Middle frontal gyrus (tissue), 1 donor: ENCODE measurements around the gene PPTC7.
"Not testable (repeated sequence)": the region's sequence is repeated elsewhere in the genome, so short reads cannot be mapped to it uniquely, and the experiment has no call there.

Experiments
- DNase-seq: peaks from one replicate; pipeline ENCODE4 v3.0.0-alpha.2; 2015; ENCODE audit warnings: low spot score; ENCODE audit errors: extremely low spot score

Gene PPTC7

DNA sequence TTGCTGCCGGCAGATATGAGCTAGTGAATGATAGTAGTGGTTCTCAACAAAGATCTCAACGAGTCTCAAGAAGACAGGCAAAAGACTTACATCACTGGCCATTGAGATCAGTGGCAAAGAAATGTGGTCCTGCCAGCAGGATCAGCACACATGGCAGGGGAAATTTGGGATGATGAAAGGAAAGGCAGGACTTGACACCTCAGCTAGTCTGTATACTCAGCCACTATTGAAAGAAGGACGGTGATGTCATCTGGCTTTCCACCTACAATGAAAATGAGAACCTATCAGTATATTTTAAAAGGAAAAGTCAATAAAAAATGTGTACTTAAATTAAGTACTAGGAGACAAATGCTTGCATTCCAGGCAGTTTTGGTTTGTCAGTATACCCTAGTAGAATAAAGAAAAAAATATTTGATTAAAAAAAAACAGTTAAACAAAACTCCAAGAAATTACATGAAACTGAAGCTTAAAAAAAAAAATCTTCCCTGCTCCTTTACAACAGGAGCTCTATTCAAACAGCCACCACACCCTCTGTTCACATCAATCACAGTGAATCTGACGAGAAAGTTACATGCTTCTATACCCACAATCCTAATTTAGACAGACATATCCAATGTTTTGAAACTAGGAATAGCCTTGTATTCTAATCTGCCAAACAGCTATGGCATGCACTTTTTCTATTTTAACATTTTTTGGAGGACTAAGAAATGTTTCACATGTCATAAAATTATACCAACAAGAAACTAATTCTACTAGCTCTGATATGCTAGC is 46.1 kb downstream of the PPTC7 start:
- no peak for DNase-seq

GRCh38 chr12:110534811-110535210 is 48.3 kb downstream of the PPTC7 start:
- no peak for DNase-seq

GRCh38 chr12:110533607-110534006 is 49.5 kb downstream of the PPTC7 start:
- no peak for DNase-seq

GRCh38 chr12:110532644-110533043 is 50.5 kb downstream of the PPTC7 start:
- no peak for DNase-seq

- DNase-seq, result no peak
These were observed 51.3 kb downstream of the PPTC7 start for GRCh38 chr12:110531741-110532333.

DNA sequence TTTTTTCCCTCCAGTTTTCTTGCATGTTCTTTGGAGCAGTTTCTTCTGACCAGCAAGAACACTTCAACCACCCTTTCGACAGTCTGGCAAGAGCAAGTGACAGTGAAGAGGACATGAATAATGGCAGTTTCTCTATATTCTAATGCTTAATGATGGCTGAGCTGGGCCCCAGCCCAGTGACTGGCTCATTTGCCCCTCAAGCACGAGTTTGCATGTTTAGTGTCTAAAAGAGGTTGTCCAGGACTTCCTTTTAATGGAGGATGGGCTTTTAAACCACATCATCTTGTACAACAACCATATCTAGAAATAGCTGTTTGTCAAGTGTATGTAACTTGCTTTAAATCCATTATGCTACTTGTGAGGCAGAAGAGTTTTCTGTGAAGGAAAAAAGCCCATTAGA is 52.6 kb downstream of the PPTC7 start:
- DNase-seq, result no peak

DNA sequence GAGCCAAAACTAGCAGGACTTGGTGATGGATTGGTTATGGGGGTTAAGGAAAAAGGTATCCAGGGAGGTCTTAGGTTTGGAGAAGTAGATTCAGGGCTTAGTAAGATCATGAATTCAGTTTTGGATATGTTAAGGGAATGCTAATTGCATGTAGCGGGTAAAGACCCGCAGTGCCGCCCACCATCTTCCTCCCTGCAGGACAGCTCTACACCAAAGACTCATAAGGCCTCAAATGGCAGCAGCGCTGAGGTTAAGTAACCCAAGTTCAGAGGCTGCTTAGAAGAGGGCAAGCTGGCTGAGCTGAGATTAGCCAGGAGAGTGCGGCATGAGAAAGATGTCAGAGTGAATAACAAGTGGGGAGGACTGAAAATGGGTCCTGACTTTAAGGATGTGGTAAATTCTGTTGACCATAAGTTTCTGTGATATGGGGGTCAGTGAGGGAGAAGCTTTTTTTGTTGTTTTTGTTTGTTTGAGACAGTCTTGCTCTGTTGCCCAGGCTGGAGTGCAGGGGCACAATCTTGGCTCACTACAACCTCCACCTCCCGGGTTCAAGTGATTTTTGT is 54.8 kb downstream of the PPTC7 start:
- no peak for DNase-seq

DNA sequence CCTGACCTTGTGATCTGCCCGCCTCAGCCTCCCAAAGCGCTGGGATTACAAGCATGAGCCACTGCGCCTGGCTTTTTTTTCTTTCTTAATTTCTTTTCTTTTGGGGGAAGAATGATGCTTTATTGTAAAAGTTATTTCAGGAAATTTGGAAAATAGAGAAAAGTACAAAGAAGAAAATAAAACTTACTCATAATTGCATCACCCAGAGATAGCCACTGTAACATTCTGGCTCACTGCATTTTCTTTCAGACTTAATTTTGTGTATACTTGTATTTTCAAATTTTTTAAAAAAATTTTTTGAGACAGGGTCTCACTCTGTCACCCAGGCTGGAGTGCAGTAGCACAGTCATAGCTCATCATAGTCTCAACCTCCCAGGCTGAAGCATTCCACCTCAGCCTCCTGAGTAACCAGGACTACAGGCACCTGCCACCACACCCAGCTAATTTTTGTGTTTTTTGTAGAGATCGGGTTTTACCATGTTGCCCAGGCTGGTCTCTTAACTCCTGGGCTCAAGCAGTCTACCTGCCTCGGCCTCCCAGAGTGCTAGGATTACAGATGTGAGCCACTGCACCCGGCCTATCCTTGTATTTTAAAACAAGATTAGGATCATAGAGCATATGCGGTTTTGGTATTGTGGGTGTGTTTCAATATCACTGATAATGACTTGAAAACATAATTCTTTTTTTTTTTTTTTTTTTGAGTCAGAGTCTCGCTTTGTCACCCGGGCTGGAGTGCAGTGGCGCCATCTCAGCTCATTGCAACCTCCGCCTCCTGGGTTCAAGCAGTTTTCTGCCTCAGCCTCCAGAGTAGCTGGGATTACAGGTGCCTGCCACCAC is 62.0 kb downstream of the PPTC7 start:
- not testable (repeated sequence) for DNase-seq

DNA sequence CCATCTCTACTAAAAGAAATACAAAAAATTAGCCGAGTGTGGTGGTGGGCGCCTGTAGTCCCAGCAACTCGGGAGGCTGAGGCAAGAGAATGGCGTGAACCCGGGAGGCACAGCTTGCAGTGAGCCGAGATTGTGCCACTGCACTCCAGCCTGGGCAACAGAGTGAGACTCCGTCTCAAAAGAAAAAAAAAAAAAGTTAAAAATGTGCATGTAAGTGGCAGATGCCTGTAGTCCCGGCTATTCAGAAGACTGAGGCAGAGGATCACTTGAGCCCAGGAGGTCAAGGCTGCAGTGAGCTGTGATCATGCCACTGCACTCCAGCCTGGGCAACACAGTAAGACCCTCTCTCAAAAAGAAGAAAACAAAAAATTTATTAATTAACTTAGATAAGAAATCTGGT is 65.1 kb downstream of the PPTC7 start:
- DNase-seq, result not testable (repeated sequence)

- no peak for DNase-seq
These were observed 66.1 kb downstream of the PPTC7 start for GRCh38 chr12:110516995-110517394.

DNA sequence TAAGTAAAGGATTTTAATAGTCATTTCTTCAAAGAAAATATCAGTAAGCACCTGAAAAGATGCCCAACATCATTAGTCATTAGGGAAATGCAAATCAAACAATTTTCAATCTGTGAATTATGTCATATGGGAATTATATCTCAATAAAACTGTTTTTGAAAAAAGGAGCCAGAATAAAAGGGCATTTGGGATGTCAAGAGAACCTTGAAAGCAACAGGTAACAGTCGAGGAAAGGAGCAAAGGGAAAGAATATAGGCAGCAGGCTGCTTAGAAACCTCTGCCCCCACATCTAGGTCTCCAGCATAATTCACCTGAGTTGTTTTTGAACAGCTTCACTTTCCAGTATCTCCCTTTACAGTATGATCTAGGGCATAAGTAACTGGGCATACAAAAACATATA is 68.8 kb downstream of the PPTC7 start:
- DNase-seq, result no peak

DNA sequence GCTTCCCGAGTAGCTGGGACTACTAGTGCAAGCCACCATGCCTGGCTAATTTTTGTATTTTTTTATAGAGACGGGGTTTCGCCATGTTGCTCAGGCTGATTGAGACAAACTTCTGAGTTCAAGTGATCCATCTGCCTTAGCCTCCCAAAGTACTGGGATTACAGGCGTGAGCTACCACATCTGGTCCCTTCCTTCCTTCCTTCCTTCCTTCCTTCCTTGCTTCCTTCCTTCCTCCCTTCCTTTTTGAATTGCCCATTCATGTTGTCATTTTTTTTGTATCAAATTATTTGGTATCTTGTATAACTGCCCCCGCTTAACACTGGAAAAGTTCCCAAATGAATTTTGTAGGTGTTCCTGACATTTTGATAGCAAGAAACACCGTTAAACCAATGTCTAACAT is 69.3 kb downstream of the PPTC7 start:
- DNase-seq, result no peak

- no peak for DNase-seq
These were observed 75.0 kb downstream of the PPTC7 start for GRCh38 chr12:110508071-110508586.

- DNase-seq, result no peak
These were observed 77.8 kb downstream of the PPTC7 start for GRCh38 chr12:110505332-110505731.

DNA sequence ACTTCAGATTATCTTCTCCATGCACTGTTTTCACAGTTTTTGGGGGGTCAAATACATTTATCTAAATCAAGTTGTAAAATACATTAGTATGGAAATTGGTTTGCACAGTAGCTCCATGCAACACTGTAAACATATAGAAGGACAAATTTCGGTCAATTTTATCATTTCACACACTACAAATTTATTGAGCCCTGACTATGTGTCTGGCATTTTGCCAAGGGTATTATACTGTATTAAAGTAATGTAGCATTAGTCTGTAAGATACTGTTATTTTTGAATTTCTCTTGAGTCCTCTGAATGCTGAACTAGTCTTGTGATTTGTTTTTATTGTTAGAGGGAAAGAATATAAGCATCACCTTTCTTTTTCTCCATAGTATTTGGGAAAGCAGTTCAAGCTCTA is 79.7 kb downstream of the PPTC7 start:
- no peak for DNase-seq

DNA sequence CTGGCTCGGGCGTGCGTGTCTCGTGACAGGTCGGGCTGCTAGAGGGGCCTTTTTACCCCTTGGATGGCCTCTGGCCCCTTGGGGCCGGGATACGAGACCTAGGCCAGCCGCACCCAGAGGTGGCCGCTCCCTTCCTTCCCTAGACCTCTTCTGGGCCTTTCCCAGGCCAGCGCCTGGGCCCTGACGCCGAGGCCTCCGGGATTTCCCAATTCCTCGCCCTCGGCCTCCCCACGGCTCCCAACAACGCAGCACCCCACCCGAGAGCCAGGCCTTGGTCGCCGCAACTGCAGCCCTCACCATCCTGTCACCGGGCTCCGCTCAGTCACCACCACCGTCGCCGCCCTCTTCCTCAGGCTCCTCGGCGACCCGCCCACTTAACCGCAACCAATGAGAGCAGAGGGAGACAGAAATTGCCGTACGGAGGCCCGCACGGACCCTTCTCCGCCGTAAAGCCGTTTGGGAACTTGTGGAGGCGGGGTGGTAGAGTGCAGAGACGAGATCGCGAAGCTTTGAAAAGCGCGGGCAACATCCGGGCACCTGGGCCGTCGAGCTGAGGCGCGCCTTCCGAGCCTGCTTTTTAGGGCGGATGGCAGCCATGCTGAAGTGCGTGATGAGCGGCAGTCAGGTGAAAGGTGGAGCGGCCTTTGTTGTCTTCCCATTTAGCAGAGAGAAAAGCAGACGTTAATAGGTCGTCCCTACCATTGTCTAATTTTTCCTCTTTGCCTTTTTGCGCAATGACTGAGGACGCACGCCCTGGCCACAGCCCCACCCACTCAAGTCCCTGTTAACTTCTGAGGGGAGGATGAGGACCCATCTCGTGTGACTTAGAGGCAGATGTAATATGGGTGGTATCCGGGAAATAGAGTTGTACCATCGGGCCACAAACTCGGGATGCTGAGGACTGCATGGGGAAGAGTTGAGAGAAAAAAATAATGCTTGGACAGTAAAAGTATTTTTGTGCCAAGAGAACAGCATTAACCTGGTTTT is 81.1 kb downstream of the PPTC7 start, which contains the start of the genes RAD9B and VPS29:
Gene RAD9B, plus strand, starts transcription at position 580 of the 987 bp plus-strand sequence. Its CDS starts 7 bp downstream, at position 587.
Gene VPS29, minus strand, starts transcription at position 360 of the 987 bp plus-strand sequence. Its CDS starts 60 bp downstream, at position 300.
- peak; percentile 95 for DNase-seq

- DNase-seq, result no peak
These were observed 81.7 kb downstream of the PPTC7 start for GRCh38 chr12:110501399-110501751.

DNA sequence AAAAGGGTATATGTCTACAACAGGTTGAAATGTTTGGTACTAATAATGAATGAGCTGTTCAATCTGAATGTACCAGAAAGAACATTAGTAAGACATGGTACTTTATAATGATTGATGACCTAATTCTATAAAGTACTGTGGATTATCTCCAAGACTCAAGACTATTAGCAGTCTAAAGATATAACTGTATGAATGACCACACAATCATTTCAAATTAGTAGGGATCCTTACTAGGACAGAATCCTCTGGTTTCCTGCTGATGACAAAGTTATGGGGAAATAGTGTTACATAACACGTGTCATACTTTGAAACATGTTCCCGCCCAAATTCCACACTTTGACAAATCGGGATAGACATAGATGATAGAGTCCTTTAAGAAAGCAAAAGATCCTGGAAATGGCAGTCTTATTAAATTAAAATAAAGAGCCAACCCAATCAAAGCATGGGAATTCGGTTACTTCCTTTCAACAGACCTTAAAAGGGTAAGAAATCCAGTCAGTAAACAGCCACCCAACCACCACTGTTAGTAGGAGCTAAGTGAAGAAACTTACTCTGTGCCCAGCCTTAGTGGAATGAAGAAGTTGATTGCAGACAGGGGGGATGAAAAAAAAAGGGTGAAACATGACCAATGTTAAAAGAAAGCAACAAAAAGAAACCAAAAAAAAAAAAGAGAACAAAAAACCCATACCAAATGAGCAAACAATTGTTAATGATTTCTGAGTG is 84.0 kb downstream of the PPTC7 start:
- no peak for DNase-seq
